DND-41 (cell line): ENCODE results near the gene CLIC1.

Source experiments
- ATAC-seq: fragments of 200-7000 bp; cut with Tn5 transposase; 3 replicates; pipeline ENCODE4 v1.9.1; 2021; ENCODE audit warnings: low read depth; ENCODE audit not compliant: insufficient read depth
- DNase-seq: peaks from one replicate; pipeline ENCODE4 v3.0.0-alpha.2; 2020
- H2AFZ ChIP-seq: 2 replicates; pipeline ENCODE4 v1.6.0; 2012; ENCODE audit warnings: low read depth, low read length
- H3K27ac ChIP-seq: 2 replicates; pipeline ENCODE4 v1.5.1; 2012; ENCODE audit warnings: low read length, inconsistent platforms
- H3K27me3 ChIP-seq: fragments of 200-600 bp; sonication (generic); 2 replicates; pipeline ENCODE4 v1.6.0; 2012; ENCODE audit warnings: low read length, mild to moderate bottlenecking, inconsistent platforms; ENCODE audit not compliant: insufficient read depth, poor library complexity
- H3K36me3 ChIP-seq: 2 replicates; pipeline ENCODE4 v1.5.1; 2012; ENCODE audit warnings: low read length, inconsistent platforms; ENCODE audit not compliant: insufficient read depth
- H3K4me1 ChIP-seq: 2 replicates; pipeline ENCODE4 v1.5.1; 2012; ENCODE audit warnings: mild to moderate bottlenecking, low read length; ENCODE audit not compliant: insufficient read depth
- H3K4me2 ChIP-seq: 2 replicates; pipeline ENCODE4 v1.6.0; 2012; ENCODE audit warnings: mild to moderate bottlenecking, moderate library complexity, low read length, inconsistent platforms; ENCODE audit not compliant: insufficient read depth
- H3K4me3 ChIP-seq, 2 experiments: fragments of 200-600 bp in 1 of 2; shearing (Covaris generic) in 1 of 2; 2 replicates each; pipeline ENCODE4 v1.5.1; 2012 to 2016; ENCODE audit warnings: inconsistent platforms in 2 of 2, low read length in 2 of 2, mild to moderate bottlenecking in 2 of 2, low read depth in 1 of 2, moderate library complexity in 1 of 2
- H3K79me2 ChIP-seq: 2 replicates; pipeline ENCODE4 v1.6.0; 2012; ENCODE audit warnings: low read length, inconsistent platforms; ENCODE audit not compliant: insufficient read depth
- H3K9ac ChIP-seq: 2 replicates; pipeline ENCODE4 v1.6.0; 2012; ENCODE audit warnings: low read depth, mild to moderate bottlenecking, inconsistent platforms, low read length, moderate library complexity
- H3K9me3 ChIP-seq: 2 replicates; pipeline ENCODE4 v1.5.1; 2012; ENCODE audit warnings: low read length, moderate library complexity, mild to moderate bottlenecking, inconsistent platforms; ENCODE audit not compliant: insufficient read depth, severe bottlenecking
- H4K20me1 ChIP-seq: 2 replicates; pipeline ENCODE4 v1.6.0; 2012; ENCODE audit warnings: low read length; ENCODE audit not compliant: insufficient read depth
- EZH2 ChIP-seq: IDR thresholded peaks from 3 replicates; pipeline ENCODE4 v1.6.1; 2012; ENCODE audit warnings: borderline replicate concordance, low read depth, mild to moderate bottlenecking, moderate library complexity, low read length, inconsistent platforms; ENCODE audit not compliant: severe bottlenecking
- TF ChIP-seq, protein P1 (sequence below): IDR thresholded peaks from 2 replicates; pipeline ENCODE4 v1.5.1; 2012; ENCODE audit warnings: borderline replicate concordance, low read length, moderate library complexity, mild to moderate bottlenecking; ENCODE audit not compliant: poor library complexity, severe bottlenecking; ENCODE audit errors: extremely low read depth

Gene CLIC1

DNA sequence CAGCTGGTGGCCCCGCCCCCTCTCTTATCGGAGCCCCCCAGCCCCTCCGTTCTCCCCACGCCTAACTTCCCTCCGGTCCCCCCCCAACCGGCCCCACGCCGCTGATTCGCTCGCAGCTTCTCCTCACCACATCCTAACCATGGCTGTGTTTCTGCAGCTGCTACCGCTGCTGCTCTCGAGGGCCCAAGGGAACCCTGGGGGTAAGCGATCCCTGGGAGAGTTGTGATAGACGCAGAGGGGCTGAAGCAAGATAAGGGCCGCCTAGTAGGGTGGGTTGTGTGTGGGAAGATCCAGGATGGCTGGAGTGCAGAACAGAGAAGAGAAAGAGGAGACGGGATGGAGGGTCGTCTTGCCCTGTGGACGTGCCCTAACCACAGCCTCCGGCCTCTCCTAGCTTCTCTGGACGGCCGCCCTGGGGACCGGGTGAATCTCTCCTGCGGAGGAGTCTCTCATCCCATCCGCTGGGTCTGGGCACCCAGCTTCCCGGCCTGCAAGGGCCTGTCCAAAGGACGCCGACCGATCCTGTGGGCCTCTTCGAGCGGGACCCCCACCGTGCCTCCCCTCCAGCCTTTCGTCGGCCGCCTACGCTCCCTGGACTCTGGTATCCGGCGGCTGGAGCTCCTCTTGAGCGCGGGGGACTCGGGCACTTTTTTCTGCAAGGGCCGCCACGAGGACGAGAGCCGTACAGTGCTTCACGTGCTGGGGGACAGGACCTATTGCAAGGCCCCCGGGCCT, 12.9 kb downstream of the CLIC1 start, which contains the start of gene MPIG6B:
TSS of gene MPIG6B (plus strand) at position 129 of the 735 bp plus-strand sequence. CDS start at position 140, 11 bp downstream.
- Histone ChIP-seq H3K9ac (no peak within 1 kb of the TSS), H3K4me1 (peaks cover 4% of the 10 kb centered on the region), H3K4me2 (no peak within 1 kb of the TSS), H3K4me3 (no peak within 1 kb of the TSS), H3K9me3 (no peaks in the 10 kb centered on the region), H3K27me3 (no peaks in the 10 kb centered on the region), H3K79me2 (no peaks in the 10 kb centered on the region), H3K36me3 (peaks cover 13% of the 10 kb centered on the region), H4K20me1 (no peaks in the 10 kb centered on the region), H3K27ac (no peak within 1 kb of the TSS), H2AFZ (no peak within 1 kb of the TSS)
- DNase-seq (peak; percentile 58), ATAC-seq (peak; percentile 87)
- TF ChIP-seq, protein P1, sequence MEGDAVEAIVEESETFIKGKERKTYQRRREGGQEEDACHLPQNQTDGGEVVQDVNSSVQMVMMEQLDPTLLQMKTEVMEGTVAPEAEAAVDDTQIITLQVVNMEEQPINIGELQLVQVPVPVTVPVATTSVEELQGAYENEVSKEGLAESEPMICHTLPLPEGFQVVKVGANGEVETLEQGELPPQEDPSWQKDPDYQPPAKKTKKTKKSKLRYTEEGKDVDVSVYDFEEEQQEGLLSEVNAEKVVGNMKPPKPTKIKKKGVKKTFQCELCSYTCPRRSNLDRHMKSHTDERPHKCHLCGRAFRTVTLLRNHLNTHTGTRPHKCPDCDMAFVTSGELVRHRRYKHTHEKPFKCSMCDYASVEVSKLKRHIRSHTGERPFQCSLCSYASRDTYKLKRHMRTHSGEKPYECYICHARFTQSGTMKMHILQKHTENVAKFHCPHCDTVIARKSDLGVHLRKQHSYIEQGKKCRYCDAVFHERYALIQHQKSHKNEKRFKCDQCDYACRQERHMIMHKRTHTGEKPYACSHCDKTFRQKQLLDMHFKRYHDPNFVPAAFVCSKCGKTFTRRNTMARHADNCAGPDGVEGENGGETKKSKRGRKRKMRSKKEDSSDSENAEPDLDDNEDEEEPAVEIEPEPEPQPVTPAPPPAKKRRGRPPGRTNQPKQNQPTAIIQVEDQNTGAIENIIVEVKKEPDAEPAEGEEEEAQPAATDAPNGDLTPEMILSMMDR, result no peak
- no peak for TF ChIP-seq EZH2

DNA sequence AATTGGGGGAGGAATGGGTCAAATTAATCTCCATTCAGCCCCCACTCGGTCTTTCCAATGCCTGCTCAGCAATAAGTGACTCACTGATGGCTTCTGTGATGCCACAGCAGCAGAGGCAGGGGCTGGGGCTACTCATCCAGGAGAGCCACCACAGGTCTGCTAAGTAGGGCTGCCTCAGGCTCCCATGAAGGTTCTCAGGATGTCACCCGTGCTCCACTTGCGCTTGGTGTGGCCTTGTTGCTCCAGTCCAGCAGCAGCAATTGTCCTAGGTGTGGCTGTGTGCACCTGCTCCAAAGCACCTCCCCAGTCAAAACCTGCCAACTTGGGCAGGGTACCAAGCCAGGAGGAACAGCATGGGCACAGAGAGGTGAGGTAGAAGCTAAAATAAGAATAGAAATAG, 14.2 kb downstream of the CLIC1 start:
- ATAC-seq, result no peak
- Histone ChIP-seq H3K27ac (no peak overlapping the region), H3K9me3 (no peaks in the 10 kb centered on the region), H3K9ac (no peak overlapping the region), H2AFZ (no peak overlapping the region), H3K4me3 (no peak overlapping the region), H3K4me1 (peaks cover 4% of the 10 kb centered on the region), H4K20me1 (no peaks in the 10 kb centered on the region), H3K27me3 (no peaks in the 10 kb centered on the region), H3K36me3 (peaks cover 7% of the 10 kb centered on the region), H3K4me2 (no peak overlapping the region), H3K79me2 (no peaks in the 10 kb centered on the region)
- no peak for DNase-seq
- TF ChIP-seq, protein P1, result no peak
- TF ChIP-seq EZH2, result no peak

DNA sequence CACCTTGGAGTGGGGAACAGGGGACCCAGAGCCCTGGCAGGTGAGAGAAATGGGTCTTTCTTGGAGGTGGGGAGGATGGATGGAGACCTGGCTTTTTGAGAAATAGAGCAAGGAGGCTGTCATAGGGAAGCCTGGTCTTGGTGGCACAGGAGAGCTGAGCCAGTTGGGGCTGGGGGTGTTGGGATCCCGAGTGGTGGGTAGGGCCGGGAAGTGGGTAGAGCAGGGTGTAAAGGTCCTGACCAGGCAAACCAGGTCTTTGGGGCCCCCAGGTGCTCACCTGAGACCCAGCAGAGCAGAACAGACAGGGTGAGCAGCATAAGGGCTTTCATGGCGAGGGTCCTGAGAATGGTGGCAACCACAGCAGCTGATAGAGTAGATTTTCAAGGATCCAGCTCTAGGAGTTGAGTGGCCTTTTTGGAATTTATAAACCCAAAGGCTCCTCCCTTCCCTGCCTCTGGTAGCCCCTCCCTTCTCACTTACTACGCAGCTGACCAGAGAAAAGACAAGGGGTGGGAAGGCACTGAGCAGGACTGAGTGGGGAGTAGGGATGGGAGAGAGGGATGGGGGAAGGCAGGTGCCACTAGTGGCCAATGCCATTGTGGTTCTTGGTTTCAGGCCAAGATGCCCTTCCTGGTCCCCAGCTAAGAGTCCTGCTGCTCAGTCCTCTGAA, 14.8 kb downstream of the CLIC1 start, which contains the start of gene LY6G6C:
TSS of gene LY6G6C (minus strand) at position 396 of the 670 bp plus-strand sequence. CDS start at position 329, 67 bp downstream.
- Histone ChIP-seq H3K9ac (no peak within 1 kb of the TSS), H3K4me2 (no peak within 1 kb of the TSS), H4K20me1 (no peaks in the 10 kb centered on the region), H3K36me3 (no peaks in the 10 kb centered on the region), H2AFZ (no peak within 1 kb of the TSS), H3K27ac (no peak within 1 kb of the TSS), H3K27me3 (no peaks in the 10 kb centered on the region), H3K79me2 (no peaks in the 10 kb centered on the region), H3K9me3 (no peaks in the 10 kb centered on the region), H3K4me1 (peaks cover 4% of the 10 kb centered on the region), H3K4me3 (no peak within 1 kb of the TSS)
- ATAC-seq, result no peak
- TF ChIP-seq EZH2, result no peak
- TF ChIP-seq, protein P1, result no peak
- DNase-seq, result no peak
